ENCODE measurements around the gene LARGE1. TPM values are rescaled to one million over a fixed set of nuclear protein-coding genes. Genes with fewer than 3 reads are reported as not detected.
"Not testable (repeated sequence)": the region's sequence is repeated elsewhere in the genome, so short reads cannot be mapped to it uniquely, and the experiment has no call there.

LARGE1 gene
- total RNA-seq, 1 donor from 2014 or later: 4.6 TPM

GRCh38 chr22:33884829-33885228, 35.4 kb downstream of the LARGE1 start:
- DNase-seq (ENCODE audit: low read depth in 2 of 2): no peak

GRCh38 chr22:33883961-33884808, 36.1 kb downstream of the LARGE1 start:
- no peak for DNase-seq (ENCODE audit: low read depth in 2 of 2)

- no peak for DNase-seq (ENCODE audit: low read depth in 2 of 2)
These were observed 36.7 kb downstream of the LARGE1 start for GRCh38 chr22:33883561-33883960.

GRCh38 chr22:33882991-33883390, 37.3 kb downstream of the LARGE1 start:
- no peak for DNase-seq (ENCODE audit: low read depth in 2 of 2)

- DNase-seq (ENCODE audit: low read depth in 2 of 2): no peak
These were observed 39.3 kb downstream of the LARGE1 start for GRCh38 chr22:33880986-33881385.

- no peak for DNase-seq (ENCODE audit: low read depth in 2 of 2)
These were observed 40.5 kb downstream of the LARGE1 start for GRCh38 chr22:33879796-33880195.

- no peak for DNase-seq (ENCODE audit: low read depth in 2 of 2)
These were observed 45.0 kb downstream of the LARGE1 start for GRCh38 chr22:33875316-33875715.

- no peak for DNase-seq (ENCODE audit: low read depth in 2 of 2)
These were observed 46.1 kb downstream of the LARGE1 start for GRCh38 chr22:33874206-33874605.

GRCh38 chr22:33873666-33874065, 46.6 kb downstream of the LARGE1 start:
- DNase-seq (ENCODE audit: low read depth in 2 of 2): no peak

- DNase-seq (ENCODE audit: low read depth in 2 of 2): no peak
These were observed 47.1 kb downstream of the LARGE1 start for GRCh38 chr22:33873186-33873585.

GRCh38 chr22:33871935-33872334, 48.3 kb downstream of the LARGE1 start:
- no peak for DNase-seq (ENCODE audit: low read depth in 2 of 2)

- no peak for DNase-seq (ENCODE audit: low read depth in 2 of 2)
These were observed 50.3 kb downstream of the LARGE1 start for GRCh38 chr22:33869946-33870345.

- DNase-seq (ENCODE audit: low read depth in 2 of 2): no peak
These were observed 52.3 kb downstream of the LARGE1 start for GRCh38 chr22:33867971-33868370.

- DNase-seq (ENCODE audit: low read depth in 2 of 2): no peak
These were observed 53.0 kb downstream of the LARGE1 start for GRCh38 chr22:33867118-33867866.

- DNase-seq (ENCODE audit: low read depth in 2 of 2): no peak
These were observed 53.8 kb downstream of the LARGE1 start for GRCh38 chr22:33866511-33866910.

GRCh38 chr22:33865996-33866395, 54.3 kb downstream of the LARGE1 start:
- DNase-seq (ENCODE audit: low read depth in 2 of 2): no peak

- DNase-seq (ENCODE audit: low read depth in 2 of 2): no peak
These were observed 55.0 kb downstream of the LARGE1 start for GRCh38 chr22:33865248-33865647.

GRCh38 chr22:33864723-33865130, 55.5 kb downstream of the LARGE1 start:
- DNase-seq (ENCODE audit: low read depth in 2 of 2): no peak

GRCh38 chr22:33861216-33861875, 58.9 kb downstream of the LARGE1 start:
- no peak for DNase-seq (ENCODE audit: low read depth in 2 of 2)

GRCh38 chr22:33860386-33860785, 59.9 kb downstream of the LARGE1 start:
- no peak for DNase-seq (ENCODE audit: low read depth in 2 of 2)

GRCh38 chr22:33859311-33859710, 61.0 kb downstream of the LARGE1 start:
- DNase-seq (ENCODE audit: low read depth in 2 of 2): no peak

GRCh38 chr22:33858653-33859052, 61.6 kb downstream of the LARGE1 start:
- not testable (repeated sequence) for DNase-seq (ENCODE audit: low read depth in 2 of 2)
